ENCODE measurements around the gene BROX. TPM values are rescaled to one million over a fixed set of nuclear protein-coding genes. Genes with fewer than 3 reads are reported as not detected.

Gene BROX
- total and polyA plus RNA-seq, 10 of the 15 experiments (the other 5 are each of a cell fraction or from before 2014, with no cell fraction given): 5.8 to 42.0 (median 16.8) TPM

- H3K27ac ChIP-seq (ENCODE audit: control insufficient read depth, insufficient read depth): 0 out of 2 replicates have a peak overlapping the region, but pooled peaks have one; percentile 25
- intact Hi-C loops (cut with micrococcal nuclease; ENCODE audit: unreplicated experiment) (no loop called here), in situ Hi-C loops (cut with MboI) (no loop called here)
- WGBS (ENCODE audit: insufficient coverage, insufficient replicate concordance, low lambda C conversion rate, missing lambda C conversion rate): 3% methylated on average over 4 of the region's 4 CpGs
- H3K27me3 ChIP-seq (replicated peaks in 1 of 2; ENCODE audit: control insufficient read depth in 2 of 2, insufficient read depth in 2 of 2, low read length in 1 of 2): no peaks in the 10 kb centered on the region
- ChIA-PET CTCF (interaction anchor here (1.0 to 1.6 kb wide), 2 partner anchors 34 to 36 kb away, joined by 3 to 7 read pairs; partner anchors contain the start of gene FAM177B), RAD21 (ENCODE audit: unreplicated experiment) (interaction anchor here (1.0 to 1.6 kb wide), 2 partner anchors 22 to 41 kb away, joined by 3 to 5 read pairs; no protein-coding TSS in a partner anchor), SMC1A (ENCODE audit: uncharacterized antibody, unreplicated experiment) (interaction anchor here (0.7 to 2.8 kb wide), 5 partner anchors 15 to 40 kb away, joined by 3 to 10 read pairs (median 4); no protein-coding TSS in a partner anchor), POLR2A (no interaction called here)
- FAIRE-seq (peak; percentile 13), DNase-seq (ENCODE audit: low read depth, low spot score) (peak; percentile 73), ATAC-seq (peak; percentile 87)
- no peaks in the 10 kb centered on the region for H3K79me2 ChIP-seq (ENCODE audit: control insufficient read depth, insufficient read depth, low read length)
- H3K9me3 ChIP-seq (replicated peaks; ENCODE audit: control insufficient read depth, insufficient read depth, low read length): peaks cover 6% of the 10 kb centered on the region
- H3K36me3 ChIP-seq (ENCODE audit: control insufficient read depth in 2 of 2, insufficient read depth in 2 of 2, low read length in 1 of 2): no peaks in the 10 kb centered on the region
- H3K9ac ChIP-seq (ENCODE audit: control insufficient read depth, insufficient read depth, low read length): no peak overlapping the region; the same call in 1 of the 2 replicates
- BruUV-seq (replicated peaks): no TSS peak
- peak overlapping the region; percentile 26; the same call in 1 of the 2 replicates for H2AFZ ChIP-seq (ENCODE audit: control insufficient read depth, low read depth, low read length)
- H4K20me1 ChIP-seq (ENCODE audit: control insufficient read depth, insufficient read depth): no peaks in the 10 kb centered on the region
- 0 out of 2 replicates have a peak overlapping the region, but pooled peaks have one; percentile 17 for H3K4me3 ChIP-seq
- peak overlapping the region; percentile 57; the same call in 1 of the 2 replicates for H3K4me2 ChIP-seq (ENCODE audit: control insufficient read depth, insufficient read depth)
- peaks cover 14% of the 10 kb centered on the region for H3K4me1 ChIP-seq (ENCODE audit: control insufficient read depth, insufficient read depth, low read length)
- TF ChIP-seq IKZF1 (conservative IDR thresholded peaks at IDR 0.05) (peak; percentile 67; the same call in 1 of the 2 replicates), TCF12 (IDR thresholded peaks at IDR 0.05; ENCODE audit: low read depth, low read length) (peak; percentile 81), SIN3A (IDR thresholded peaks at IDR 0.05; ENCODE audit: low read depth, low read length) (no peak), NFIC (IDR thresholded peaks at IDR 0.05; ENCODE audit: low read depth, low read length) (peak; percentile 70), BCL11A (IDR thresholded peaks at IDR 0.05; ENCODE audit: low read depth, low read length) (peak; percentile 43; the same call in 1 of the 2 replicates), ETV6 (conservative IDR thresholded peaks at IDR 0.05 in 1 of 2, IDR thresholded peaks at IDR 0.05 in 1 of 2; ENCODE audit: borderline replicate concordance in 1 of 2, low read depth in 1 of 2) (peak in 1 of 2 experiments; percentile 51; a peak in 1 of 4 replicates), MEF2B (IDR thresholded peaks at IDR 0.05; ENCODE audit: partially characterized antibody, poor library complexity, severe bottlenecking) (peak; percentile 64), RUNX3 (IDR thresholded peaks at IDR 0.05; ENCODE audit: low read length) (peak; percentile 81), REST (IDR thresholded peaks at IDR 0.05; ENCODE audit: low read depth, low read length) (no peak), IKZF2 (IDR thresholded peaks at IDR 0.05) (peak; percentile 68 to 69), MTA2 (IDR thresholded peaks at IDR 0.05; ENCODE audit: low read depth) (peak; percentile 69), PAX5 (IDR thresholded peaks at IDR 0.05; ENCODE audit: borderline replicate concordance, low read depth, low read length) (peak; percentile 46; the same call in 1 of the 2 replicates), EP300 (IDR thresholded peaks at IDR 0.05; ENCODE audit: borderline replicate concordance in 1 of 2, control insufficient read depth in 1 of 2, low read depth in 2 of 2, low read length in 2 of 2) (0 out of 4 replicates have a peak, but pooled peaks of 1 of the 2 experiments have one; percentile 15), YY1 (IDR thresholded peaks at IDR 0.05; ENCODE audit: low read depth, low read length) (no peak), EED (IDR thresholded peaks at IDR 0.05; ENCODE audit: low read depth) (peak; percentile 48; the same call in 1 of the 2 replicates), MEF2A (IDR thresholded peaks at IDR 0.05; ENCODE audit: insufficient read depth, low read depth, low read length) (peak; percentile 74), KDM1A (IDR thresholded peaks at IDR 0.05; ENCODE audit: borderline replicate concordance) (no peak), PKNOX1 (IDR thresholded peaks at IDR 0.05) (peak; percentile 30; the same call in 1 of the 2 replicates), POU2F2 (IDR thresholded peaks at IDR 0.05; ENCODE audit: borderline replicate concordance, low read depth, low read length) (0 out of 3 replicates have a peak, but pooled peaks have one; percentile 18), ZNF217 (IDR thresholded peaks at IDR 0.05) (no peak), RCOR1 (conservative IDR thresholded peaks at IDR 0.05; ENCODE audit: low read depth, low read length) (no peak)
These were observed 60.6 kb downstream of the BROX start for GRCh38 chr1:222772996-222773379.
